ENCODE measurements around the gene ENPP3.

The ENPP3 gene

DNA sequence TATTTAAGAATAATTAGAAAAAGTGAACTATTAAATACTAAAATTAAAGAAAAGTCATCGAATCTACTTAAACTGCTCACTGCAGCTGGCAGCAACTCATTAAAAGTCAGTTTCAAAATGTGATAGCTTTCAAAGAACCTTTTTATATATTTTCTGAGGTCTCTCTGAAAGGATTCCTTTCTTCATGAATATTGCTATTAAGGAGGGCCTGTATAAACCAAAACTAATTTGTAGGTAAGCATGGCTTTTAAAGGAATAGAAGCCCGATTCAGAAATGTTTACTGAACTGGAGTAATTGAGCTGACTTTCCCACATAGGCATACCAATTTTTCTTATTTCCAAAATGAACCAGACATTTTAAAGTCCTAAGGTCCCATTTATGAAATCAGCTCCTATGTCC lies 129.5 kb downstream of the ENPP3 start:
- DNase-seq (ENCODE audit: low spot score): no peak

- DNase-seq (ENCODE audit: low spot score): no peak
These were observed 131.9 kb downstream of the ENPP3 start for GRCh38 chr6:131768964-131769363.

DNA sequence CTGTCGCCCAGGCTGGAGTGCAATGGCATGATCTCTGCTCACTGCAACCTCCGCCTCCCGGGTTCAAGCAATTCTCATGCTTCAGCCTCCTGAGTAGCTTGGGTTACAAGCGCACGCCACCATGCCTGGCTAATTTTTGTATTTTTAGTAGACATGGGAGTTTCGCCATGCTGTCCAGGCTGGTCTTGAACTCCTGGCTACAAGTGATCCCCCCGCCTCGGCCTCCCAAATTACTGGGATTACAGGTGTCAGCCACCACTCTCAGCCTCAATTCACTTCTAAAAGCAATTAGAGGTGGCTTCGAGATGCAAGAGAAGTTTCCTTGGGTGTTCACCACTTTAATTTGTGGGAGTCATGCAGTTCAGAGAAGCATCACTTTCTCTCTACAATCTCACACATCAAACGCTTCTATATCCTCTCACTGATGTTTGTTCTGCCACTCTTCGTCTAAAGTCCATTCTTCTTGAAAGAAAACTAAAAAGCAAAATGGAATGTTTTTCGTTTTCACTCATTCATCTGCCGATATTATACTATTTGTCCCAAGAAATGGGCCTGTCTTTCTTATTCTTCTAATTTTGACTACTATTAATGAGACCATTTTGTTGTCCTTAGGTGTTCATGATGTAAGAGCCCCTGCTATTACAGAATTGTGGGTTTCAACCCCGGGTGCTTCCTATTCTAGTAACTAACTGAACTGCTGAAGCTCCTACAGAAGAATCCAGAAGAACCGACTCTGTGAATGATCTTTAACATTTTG lies 132.5 kb downstream of the ENPP3 start:
- DNase-seq (ENCODE audit: low spot score): no peak

DNA sequence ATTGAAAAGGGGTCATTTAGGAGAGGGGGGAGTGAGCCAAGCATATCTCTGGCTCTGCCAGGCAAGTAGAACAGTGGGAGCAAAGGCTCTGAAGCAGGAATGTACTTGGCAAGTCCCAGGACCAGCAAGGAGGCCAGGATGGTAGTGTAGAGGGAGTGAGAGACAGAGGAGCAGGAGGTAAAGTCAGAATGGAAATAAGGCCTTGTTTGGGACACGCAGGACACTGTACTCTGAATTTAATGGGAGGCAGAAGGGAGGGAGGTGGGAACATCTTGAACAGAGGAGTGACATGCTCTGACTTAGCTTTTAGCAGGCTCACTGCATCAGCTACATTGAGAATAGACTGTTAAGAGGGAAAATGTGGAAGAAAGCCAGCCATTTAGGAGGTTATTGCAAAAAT lies 133.7 kb downstream of the ENPP3 start:
- no peak for DNase-seq (ENCODE audit: low spot score)

DNA sequence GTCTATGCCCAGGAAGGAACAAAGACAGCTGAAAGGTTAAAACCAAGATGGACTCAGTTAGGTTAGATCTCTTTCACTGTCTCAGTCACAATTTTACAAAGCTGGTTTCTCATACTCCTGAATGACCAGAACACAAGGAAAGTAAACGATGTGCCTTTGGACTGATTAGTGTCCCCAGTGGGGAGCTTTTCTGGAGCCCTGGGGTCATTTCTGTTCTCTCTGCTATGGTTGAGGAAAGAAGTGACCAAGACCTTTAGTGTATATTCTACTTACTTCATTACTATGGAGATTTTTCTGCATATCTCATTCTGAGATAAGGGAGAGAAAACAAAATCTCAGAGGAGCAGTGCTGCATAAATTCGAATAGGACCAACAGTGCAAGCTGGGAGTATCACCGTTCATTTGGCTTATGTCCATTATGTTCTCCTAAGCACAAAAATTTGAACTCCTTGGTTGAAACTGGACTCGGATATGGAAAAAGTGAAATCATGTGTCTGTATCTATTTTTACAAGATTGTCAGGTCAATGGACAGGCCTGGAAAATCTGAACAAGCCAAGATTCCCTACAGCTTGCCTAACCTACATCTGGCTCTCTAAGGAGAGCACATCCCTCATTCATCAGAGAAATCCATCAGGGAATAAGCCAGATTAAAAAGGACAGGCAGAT lies 136.3 kb downstream of the ENPP3 start:
- no peak for DNase-seq (ENCODE audit: low spot score)

DNA sequence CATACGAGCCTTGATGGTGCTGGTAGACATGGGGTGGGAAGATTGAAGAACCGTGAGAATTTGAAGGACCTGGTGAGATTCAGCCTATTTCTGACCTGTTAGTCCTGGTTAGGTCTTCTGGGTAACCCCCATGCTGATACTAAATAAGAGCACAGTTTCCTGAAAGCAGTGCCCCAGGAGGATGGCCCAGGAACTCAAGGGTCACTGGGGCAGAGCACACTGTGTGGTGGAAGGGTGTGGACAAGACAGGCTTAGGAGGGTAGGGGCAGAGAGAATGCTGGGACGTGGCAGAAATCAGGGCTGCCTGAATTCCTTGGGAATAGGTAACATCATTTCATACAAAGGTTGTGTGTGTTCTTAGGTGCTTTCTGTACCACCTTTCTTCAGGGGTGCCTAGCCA lies 138.8 kb downstream of the ENPP3 start:
- DNase-seq (ENCODE audit: low spot score): no peak

DNA sequence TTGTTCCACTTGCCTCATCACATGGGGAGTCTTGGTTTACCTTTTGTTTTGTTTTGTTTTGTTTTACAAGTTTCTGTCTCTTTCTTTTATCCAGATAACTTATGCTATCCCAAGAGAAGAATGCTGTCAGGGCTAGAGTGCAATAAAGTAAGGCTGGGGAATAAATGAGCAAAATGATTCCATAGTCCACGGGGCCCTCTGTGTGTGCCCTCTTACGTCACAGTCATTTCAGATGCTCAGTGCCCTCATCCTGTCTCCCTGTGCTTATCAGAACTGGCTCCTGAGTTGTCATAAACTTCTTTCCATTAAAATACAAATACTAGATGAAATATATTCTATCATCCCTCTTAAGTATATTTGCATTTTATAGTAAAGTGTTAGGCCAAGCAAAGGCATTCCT lies 139.9 kb downstream of the ENPP3 start:
- no peak for DNase-seq (ENCODE audit: low spot score)

- no peak for DNase-seq (ENCODE audit: low spot score)
These were observed 141.1 kb downstream of the ENPP3 start for GRCh38 chr6:131778169-131778568.

DNA sequence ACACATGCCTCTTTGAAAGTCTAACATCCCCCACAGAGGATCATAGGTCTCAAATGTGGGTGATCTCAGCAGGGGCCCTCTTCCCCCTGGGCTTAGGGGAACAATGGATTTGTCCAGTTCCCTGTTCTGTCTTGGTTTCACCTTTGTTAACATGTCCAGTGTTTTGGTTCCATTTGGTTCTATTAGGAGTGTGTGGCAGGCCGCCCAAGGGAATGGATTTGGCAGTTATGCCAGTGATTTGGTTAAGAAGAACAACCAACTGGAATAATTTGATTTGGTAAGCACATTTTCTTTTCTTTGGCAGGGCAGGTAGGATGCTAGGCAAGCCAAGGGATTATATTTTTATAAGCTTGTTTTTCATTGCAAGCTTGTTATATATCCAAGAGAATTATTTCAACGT lies 142.2 kb downstream of the ENPP3 start:
- no peak for DNase-seq (ENCODE audit: low spot score)

DNA sequence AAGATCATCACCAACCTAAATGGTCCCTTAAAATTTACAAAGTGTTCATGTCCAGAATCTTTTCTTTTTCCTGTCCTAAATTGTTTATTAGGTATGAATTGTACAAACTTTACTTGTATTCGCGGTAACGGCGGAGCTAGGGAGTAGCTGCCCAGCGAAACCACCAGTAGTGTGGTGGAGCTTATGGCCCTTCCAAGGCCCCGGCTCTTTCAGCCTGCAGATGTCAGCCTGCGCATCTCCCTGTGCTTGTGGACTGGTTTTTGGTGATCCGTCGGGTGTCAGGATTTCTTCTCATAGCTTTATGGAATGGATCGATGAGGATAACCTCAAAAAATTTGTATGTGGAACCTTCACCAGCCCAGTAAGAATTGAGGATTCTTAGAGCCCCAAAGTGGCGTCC lies 143.5 kb downstream of the ENPP3 start:
- no peak for DNase-seq (ENCODE audit: low spot score)

- DNase-seq (ENCODE audit: low spot score): no peak
These were observed 144.6 kb downstream of the ENPP3 start for GRCh38 chr6:131781687-131782086.

DNA sequence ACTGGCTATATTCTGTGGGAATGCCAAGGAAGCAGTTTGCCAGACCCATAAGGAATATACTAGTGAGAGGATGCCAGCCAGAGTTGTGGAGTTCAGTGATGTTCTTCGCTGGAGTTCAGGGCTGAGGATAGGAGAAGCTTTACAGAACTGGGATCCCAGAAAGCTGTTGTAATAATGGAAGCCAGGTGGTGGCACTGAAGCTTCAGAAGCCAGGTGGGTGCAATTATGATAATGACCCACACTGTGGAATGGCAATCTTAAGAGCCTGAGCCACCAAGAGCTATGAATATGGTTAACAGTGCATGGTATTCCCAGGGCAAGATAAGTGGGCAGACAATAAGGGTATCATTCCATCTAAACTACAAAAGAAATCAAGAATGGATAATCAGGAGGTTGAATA lies 145.7 kb downstream of the ENPP3 start:
- no peak for DNase-seq (ENCODE audit: low spot score)

DNA sequence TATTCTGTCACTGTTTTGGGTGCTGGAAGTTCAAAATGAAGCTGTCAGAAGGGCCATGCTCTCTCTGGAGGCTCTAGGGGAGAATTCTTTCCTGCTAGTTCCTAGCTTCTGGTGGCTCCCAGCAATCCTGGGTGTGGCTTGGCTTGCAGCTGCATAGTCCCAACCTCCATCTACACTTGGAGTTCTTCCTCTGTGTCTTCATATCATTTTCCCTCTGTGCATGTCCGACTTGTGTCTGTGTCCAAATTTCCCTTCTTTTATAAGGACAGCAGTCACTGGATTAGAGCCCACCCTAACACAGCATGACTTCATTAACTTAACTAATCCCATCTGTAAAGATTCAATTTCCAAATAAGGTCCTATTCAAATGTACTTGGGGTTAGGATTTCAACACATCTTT lies 147.5 kb downstream of the ENPP3 start:
- DNase-seq (ENCODE audit: low spot score): no peak

GRCh38 chr6:131787079-131787478 lies 150.0 kb downstream of the ENPP3 start:
- DNase-seq (ENCODE audit: low spot score): no peak

DNA sequence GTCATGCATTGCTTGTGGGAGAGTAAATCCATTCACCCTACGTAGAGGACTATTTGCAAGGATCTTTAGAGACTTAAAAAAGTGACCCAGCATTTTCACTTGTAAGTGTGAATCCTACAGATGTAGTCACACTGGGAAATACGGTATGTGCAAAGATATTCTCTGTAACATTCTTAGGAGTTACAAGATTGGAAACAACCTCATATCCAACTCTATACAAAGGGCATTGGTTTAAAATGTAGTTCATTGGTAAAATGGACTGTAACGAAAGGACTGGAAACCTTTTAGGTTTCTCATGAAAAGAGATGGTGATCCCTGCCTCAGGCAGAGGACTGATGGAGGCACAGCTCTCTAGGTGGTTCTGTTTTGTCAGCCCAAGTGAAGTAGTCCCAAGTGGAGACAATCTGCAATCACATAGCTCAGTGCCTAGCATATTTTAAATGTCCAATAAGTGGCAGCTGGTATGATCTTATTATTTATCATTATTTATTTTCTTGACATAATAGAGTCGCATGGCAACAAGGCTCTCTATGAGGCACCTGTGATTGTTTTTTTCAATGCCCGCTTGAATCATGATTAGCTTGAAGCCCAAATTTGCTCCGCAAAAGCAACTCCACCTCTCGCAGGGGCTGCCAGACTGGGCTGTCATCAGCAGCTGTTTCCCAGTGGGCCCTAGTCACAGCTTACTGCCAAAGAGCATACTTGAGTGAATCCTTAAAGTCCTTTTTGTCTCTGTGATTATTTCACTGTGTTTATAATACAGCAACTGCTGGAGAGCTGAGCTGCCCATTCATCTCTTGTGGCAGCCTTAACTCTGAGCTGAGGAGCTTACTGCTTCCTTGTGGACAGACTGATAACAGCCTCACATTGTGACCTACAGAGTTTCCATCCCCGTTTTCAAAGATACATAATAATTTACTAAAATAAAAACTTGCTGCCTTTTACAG lies 150.9 kb downstream of the ENPP3 start:
- no peak for DNase-seq (ENCODE audit: low spot score)

- no peak for DNase-seq (ENCODE audit: low spot score)
These were observed 152.1 kb downstream of the ENPP3 start for GRCh38 chr6:131789219-131789618.

DNA sequence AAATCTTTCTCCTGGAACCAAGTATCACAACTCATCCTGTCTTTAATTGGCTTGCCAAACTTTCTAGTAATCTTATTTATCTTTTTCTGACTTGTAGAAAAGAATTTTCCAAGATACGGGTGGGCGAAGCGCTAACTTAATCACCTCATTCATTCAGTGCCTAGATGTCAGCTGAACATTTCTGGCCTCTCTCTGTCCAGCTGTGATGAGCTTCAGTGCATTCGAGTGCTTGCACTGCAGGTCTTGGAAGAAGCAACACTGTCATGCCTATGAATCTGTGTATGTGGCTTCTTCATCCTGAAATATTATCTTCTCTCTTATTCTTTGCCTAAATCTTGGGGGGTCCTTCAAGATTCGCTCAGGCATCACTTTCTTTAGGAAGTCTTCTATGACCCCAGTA lies 154.4 kb downstream of the ENPP3 start:
- no peak for DNase-seq (ENCODE audit: low spot score)

DNA sequence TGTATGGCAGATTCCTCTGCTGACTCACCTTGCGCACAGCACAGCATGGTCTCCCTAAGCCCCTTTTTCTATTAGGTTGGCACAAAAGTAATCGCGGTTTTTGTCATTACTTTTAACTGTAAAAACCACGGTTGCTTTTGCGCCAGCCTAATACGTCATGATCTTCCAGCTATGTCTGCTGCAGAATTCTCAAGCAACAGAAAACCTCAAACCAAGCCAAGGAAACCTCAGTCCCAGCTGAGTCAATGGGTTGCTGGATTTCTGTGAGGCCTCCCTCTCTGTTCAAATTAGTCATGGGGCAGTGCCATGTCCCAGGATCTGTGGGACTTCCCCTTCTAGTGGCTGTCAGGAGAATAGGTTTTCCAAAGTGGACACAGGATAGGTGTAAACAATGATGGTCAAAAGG lies 155.0 kb downstream of the ENPP3 start:
- no peak for DNase-seq (ENCODE audit: low spot score)

DNA sequence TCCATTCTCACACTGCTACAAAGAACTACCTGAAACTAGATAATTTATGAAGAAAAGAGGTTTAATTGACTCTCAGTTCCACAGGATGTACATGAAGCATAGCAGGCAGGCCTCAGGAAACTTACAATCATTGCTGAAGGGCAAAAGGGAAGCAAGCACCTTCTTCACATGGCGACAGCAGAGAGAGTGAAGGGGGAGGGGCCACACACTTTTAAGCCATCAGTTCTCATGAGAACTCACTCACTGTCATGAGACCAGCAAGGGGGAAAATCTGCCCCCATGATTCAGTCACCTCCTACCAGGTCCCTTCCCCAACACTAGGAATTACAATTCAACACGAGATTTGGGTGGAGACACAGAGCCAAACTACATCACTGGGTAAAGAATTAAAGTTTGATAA lies 158.3 kb downstream of the ENPP3 start:
- no peak for DNase-seq (ENCODE audit: low spot score)
